HPDE6-E6E7 (cell line): ENCODE data around the gene LRPAP1.
"Not testable (repeated sequence)": the region's sequence is repeated elsewhere in the genome, so short reads cannot be mapped to it uniquely, and the experiment has no call there.

ENCODE experiments used
- DNase-seq: peaks from one replicate; pipeline ENCODE4 v3.0.0; 2011; ENCODE audit warnings: missing footprints; ENCODE audit errors: extremely low spot score

The LRPAP1 gene

DNA sequence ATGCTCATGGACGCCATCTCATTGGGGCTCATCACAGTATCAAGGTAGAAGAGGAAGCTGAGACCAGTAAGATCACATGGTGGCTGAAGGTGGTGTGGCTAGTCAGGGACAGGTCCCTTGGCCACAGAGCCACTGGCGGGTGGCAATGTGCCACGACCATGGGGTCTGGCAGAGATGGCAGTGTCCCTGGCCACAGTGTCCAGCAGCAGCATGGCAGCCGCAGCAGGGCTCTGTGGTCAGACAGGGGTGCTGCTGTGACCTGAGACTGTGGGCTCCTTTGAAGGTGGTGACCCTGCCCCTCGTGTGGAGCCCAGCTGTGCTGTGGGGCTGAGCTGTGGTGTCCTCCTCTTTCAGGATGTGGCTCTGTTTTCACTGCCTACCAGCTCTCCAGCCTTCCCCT lies 71.3 kb downstream of the LRPAP1 start:
- no peak for DNase-seq

- DNase-seq: not testable (repeated sequence)
Measured at GRCh38 chr4:3459156-3459555, 73.1 kb downstream of the LRPAP1 start.

- DNase-seq: no peak
Measured at GRCh38 chr4:3458371-3458770, 73.9 kb downstream of the LRPAP1 start.

DNA sequence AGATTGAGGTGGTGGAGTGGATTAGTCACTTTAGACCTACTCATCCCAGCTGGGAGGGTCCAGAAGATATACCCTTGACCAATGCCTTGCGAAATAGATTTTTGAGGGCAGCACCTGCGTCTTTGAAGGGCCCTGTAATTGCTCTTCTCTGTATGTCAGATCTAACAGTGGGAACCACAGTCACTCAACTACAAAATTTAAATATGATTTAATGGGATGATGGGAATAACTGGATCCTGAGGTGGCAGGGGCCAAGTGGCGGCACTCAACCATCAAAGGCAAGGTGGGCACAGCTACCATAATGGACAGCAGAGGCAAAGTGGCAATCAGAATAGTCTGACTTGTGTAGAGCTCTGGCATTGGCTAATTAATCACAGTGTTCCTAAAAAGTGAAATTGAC lies 76.6 kb downstream of the LRPAP1 start:
- not testable (repeated sequence) for DNase-seq
